NCI-H2196 treated with DMSO at 0.1 percent for 48 hours (cell line): ENCODE measurements around the gene CEACAM16.
"Not testable (repeated sequence)": the region's sequence is repeated elsewhere in the genome, so short reads cannot be mapped to it uniquely, and the experiment has no call there.

ENCODE experiments used
- DNase-seq: peaks from one replicate; lab custom pipeline; 2025; ENCODE audit not compliant: unreplicated experiment; lab: John Stamatoyannopoulos, UW

Gene CEACAM16, protein sequence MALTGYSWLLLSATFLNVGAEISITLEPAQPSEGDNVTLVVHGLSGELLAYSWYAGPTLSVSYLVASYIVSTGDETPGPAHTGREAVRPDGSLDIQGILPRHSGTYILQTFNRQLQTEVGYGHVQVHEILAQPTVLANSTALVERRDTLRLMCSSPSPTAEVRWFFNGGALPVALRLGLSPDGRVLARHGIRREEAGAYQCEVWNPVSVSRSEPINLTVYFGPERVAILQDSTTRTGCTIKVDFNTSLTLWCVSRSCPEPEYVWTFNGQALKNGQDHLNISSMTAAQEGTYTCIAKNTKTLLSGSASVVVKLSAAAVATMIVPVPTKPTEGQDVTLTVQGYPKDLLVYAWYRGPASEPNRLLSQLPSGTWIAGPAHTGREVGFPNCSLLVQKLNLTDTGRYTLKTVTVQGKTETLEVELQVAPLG

DNA sequence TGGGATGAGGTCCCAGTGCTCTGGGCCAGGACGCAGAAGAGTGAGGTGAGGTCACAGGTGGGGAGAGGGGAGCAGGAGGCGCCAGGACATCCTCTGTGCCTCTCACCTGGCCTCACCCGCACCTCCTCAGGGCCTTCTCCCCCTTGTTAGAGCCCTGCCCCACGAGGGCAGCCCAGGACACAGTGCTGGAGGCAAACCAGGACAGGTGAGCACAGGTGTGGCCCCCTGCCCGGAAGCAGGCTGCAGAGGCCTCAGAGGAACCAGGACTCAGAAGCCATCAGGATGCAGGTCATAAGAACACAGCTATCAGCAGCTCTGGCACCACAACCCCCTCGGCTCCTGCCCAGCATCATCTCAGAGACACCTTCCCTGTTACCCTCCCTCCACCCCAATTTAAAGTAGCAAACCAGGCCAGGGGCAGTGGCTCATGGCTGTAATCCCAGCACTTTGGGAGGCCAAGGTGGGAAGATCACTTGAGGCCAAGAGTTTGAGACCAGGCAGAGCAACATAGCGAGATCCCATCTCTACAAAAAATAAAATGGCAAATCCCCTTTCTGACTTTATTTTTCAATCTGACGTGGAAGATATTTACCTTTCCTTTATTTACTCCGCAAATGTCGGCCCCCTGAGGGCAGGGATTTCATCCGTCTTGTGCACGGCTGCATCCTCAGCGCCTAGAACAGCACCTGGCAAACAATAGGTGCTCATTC, at the start of gene CEACAM16:
TSS of gene CEACAM16 (plus strand) at position 660 of the 710 bp plus-strand sequence. CDS start 2,306 bp downstream, outside the sequence.
- no peak for DNase-seq

DNA sequence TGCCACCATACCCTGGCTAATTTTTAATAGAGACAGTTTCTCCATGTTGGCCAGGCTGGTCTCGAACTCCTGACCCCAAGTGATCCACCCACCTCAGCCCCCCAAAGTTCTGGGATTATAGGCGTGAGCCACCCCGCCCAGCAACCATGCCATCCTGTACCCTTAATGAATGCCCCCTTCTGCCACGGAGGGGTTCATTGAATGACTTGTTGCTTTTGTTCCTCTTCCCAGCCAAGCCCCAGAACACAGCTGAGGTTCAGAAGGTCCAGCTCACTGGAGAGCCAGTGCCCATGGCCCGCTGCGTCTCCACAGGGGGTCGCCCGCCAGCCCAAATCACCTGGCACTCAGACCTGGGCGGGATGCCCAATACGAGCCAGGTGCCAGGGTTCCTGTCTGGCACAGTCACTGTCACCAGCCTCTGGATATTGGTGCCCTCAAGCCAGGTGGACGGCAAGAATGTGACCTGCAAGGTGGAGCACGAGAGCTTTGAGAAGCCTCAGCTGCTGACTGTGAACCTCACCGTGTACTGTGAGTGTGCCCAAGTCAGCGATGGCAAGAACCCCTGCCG, 49.3 kb upstream of the CEACAM16 start:
- DNase-seq, result peak; percentile 60

DNA sequence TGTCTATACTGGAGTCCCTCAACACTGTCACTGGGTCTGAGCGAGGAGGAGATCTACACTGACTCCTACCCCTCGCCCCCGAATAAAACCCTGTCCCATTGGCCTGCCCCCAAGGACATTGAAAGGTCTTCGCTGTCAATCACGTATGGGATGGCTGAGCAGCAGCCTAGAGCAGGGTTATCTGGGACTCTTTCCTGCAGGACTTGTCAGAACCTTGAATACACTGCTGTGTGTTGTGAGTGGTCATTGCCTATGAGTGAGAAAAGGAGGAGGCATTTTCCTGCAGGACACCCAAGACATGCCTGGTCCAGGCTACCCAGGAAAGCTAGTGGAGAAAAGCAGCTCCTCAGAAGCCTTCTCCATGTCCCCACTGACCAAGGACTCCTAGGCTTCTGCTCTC, 45.6 kb upstream of the CEACAM16 start:
- DNase-seq, result no peak

DNA sequence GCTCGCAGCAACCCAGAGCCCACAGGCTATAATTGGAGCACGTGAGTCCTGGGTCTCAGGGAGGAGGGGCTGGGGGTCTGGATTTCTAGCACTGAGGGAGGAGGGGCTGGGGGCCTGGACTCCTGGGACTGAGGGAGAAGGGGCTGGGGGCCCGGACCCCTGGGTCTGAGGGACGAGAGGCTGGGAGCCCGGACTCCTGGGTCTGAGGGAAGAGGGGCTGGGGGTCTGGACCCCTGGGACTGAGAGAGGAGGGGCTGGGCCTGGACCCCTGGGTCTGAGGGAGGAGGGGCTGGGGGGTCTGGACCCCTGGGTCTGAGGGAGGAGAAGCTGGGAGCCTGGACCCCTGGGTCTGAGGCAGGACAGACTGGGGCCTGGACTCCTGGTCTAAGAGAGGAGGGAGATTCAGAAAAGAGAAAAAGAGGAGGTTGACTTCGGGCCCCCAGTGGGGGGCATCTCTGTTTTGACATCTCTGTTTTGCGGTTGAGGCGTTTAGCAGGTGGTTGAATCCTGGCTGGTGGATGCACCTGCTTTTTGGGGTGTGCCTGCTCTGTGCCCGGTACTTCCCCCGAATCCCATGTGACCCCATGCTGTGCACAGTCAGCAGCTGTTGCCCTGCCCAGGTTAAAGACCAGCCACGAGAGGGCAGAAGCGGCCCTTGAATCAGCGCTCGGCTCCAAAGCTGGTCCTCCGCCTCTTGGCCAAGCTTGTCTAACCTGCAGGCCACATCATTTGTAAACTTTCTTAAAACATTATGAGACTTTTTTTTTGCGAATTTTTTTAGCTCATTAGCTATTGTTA, 44.8 kb upstream of the CEACAM16 start:
- no peak for DNase-seq

DNA sequence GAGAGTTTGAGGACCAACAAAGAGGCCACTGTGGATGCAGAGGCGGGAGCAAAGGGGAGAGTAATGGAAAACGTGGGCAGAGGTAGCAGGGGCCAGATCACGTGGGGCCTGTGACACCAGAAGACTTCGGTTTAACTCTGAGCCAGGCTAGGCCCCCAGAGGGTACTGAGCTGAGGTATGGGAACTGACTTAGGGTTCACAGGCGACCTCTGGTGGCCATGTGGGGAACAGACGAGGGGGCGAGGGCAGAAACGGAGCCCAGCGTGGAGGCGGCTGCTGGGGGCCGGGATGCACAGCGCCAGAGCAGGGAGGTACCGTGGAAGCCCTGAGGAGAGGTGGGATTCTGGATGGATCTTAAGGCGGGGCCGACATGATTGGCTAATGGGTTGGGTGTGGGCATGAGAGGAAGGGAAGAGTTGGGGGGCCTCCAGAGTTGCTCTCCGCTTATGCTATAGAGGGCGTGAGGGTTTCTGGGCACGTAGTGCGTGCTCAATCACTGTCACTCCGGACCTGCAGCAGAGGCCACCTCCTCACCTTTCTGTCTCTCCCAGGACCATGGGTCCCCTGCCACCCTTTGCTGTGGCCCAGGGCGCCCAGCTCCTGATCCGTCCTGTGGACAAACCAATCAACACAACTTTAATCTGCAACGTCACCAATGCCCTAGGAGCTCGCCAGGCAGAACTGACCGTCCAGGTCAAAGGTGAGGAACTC, 41.6 kb upstream of the CEACAM16 start:
- no peak for DNase-seq

DNA sequence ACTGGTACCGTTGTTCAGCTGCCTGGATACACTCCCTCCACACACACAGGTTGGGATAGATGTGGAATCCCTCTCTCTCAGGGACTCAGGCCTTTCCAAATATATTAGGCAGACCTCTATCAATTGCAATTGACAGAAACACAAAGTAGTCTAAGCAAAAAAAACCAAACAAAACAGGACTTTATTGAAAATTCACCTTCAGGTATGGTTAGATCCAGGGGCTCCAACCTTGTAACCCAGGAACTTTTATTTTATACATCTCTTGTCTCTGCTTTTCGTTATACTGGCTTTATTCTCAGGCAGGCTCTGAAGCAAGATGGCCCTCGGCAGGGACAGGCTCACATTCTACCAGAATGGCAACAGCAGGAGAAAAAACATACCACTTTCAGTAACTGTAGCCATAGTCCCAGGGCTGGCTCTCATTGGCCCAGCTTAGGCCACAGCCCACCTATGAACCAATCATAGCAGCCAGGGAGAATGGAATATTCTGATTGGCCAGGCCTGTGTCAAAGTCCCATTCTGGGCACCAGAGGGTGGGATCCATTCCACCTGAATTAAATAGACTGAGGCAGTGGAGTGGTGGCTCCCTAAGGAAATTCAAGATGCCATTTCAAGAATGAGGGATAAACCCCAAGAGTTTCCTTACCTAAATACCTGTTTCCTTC, 40.8 kb upstream of the CEACAM16 start:
- no peak for DNase-seq

DNA sequence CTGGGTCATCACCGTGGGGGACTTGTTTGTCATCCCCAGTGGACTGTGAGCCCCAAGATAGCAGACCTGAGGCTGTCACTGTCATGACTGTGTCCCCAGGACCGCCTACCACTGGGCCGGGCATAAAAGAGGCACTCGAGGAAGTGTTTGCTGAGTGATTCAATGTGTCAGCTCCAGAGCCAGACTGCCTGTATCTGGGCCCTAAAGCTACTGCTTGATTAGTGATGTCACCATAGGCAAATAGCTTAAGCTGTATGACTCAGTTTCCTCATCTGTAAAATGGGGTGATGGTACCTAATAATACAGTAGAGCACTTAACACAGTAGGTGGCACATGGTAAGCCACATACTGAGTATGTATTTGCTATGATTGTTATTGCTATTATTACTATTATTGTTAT, 38.9 kb upstream of the CEACAM16 start:
- no peak for DNase-seq

DNA sequence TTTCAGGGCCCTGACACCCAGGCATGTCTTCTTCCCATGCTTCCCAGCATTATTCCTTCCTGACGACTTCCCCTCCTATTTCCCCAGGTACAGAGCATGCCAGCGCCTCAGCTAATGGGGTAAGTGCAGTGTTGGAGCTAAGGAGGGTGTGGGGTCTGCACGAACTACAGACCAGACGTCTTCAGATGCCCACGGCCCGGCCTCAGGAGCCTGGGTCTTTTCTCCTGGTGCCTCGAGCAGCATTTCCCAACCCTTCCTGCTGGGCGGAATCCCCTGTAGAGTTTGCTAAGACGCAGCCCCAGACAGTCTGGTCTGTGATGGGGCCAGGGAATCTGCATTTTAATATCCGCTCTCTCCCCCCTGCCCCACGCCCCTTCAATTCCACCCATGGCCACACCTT, 37.7 kb upstream of the CEACAM16 start:
- no peak for DNase-seq

DNA sequence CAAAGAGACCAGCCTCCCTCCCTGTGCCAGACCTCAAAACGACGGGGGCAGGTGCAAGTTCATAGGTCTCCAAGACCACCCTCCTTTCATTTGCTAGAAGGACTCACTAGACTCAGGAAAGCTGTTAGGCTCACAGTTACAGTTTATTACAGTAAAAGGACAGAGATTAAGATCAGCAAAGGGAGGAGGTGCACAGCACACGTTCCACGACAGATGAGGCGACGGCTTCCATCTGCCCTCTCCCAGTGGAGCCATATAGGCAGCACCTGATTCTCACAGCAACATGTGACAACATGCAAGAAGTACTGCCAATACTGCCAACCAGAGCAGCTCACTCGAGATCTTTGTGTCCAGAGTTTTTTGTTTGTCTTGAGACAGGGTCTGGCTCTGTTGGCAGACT, 37.0 kb upstream of the CEACAM16 start:
- no peak for DNase-seq

DNA sequence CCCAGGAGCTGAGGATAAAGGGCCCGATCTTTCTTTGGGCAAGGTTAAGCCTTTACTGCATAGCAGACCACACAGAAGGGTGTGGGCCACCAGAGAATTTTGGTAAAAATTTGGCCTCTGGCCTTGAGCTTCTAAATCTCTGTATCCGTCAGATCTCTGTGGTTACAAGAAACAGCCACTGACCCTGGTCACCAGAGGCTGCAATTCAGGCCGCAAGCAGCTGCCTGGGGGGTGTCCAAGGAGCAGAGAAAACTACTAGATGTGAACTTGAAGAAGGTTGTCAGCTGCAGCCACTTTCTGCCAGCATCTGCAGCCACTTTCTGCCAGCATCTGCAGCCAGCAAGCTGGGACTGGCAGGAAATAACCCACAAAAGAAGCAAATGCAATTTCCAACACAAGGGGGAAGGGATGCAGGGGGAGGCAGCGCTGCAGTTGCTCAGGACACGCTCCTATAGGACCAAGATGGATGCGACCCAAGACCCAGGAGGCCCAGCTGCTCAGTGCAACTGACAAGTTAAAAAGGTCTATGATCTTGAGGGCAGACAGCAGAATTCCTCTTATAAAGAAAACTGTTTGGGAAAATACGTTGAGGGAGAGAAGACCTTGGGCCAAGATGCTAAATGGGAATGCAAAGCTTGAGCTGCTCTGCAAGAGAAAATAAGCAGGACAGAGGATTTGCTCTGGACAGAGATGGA, 36.1 kb upstream of the CEACAM16 start:
- DNase-seq, result no peak

DNA sequence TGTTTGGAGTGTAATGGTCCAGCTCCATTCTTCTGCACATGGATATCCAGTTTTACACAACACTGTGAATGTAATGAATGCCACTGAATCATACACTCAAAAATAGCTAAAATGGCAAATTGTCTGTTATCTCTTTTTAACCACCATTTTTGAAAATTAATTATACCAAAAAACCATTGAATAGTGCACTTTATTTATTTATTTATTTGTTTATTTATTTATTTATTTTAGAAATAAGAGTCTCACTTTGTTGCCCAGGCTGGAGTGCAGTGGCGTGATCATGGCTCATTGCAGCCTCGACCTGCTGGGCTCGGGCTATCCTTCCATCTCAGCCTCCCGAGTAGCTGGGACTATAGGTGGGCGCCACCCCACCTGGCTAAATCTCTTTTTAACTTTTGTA, 35.0 kb upstream of the CEACAM16 start:
- DNase-seq, result no peak

DNA sequence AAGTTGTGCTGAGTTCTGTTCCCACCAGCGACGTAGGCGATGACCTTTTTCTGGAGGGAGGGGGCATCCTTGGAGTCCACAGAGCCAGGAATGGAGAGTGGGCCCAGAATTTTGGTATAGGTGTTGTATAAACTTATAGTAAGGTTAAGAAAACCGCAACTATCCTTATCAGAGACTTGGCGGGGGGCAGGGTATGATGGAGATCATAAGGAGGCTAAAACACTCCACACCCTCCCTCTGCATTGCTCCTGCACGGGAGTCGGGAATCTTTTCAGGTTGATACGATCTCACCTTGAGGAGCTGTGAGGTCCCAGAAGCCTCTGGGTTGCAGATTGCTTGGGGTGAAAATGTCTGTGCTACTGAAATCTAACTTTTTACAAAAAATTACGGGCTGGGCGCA, 34.0 kb upstream of the CEACAM16 start:
- DNase-seq, result no peak

DNA sequence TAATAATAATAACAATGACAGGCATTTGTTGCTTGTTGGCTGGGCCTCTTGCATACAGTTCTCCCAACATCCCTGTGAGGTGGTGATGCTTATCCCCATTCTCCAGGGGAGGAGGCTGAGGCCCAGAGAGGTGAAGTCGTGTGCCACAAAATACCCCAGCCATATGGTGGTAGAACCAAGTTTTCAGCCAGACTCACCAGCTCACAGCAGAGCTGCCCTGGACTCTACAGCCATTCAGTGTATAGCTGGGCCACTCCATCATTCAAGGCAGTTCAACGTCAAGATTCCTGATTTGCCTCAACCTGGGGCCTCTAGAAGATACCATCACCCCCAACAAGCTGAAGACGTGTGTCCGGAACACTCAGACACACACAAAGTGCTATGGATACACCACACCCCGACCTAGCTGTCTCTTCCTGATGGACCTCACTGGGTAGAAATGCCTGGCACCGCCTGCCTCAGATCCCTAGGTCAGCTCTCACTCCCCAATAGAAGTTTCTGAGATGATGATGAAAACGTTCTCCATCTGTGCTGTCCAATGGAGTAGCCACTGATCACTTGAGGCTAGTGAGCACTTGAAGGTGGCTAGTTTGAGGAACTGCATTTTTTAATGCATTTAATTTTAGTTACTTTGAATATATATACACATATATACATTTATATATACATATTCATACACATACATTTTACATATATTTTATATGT, 31.9 kb upstream of the CEACAM16 start:
- no peak for DNase-seq

DNA sequence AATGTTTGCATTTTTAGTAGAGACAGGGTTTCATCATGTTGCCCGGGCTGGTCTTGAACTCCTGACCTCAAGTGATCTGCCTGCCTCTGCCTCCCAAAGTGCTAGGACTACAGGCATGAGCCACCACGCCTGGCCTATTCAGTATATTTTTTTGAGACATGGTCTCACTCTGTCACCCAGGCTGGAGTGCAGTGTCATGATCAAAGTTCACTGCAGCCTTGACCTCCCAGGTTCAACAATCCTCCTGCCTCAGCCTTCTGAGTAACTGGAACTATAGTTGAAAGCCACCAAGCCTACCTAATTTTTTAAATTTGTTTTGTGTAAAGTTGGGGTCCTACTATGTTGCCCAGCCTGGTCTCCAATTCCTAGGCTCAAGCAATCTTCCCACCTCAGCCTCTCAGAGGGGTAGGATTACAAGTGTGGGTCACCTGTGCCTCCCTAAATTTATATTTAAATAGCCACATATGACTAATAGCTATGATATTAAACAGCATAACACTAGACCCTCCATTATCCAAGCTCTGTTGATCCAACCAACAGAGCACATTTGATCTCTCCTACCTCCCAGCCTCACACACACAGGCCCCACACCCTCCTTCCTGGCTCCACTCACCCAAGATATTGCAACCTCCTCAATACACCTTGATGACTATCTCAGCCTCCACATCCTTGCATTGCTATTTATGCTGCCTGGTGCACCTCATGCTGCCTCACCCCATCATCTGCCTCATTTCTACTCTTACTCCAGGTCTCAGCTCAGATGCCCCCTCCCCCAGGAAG, 29.8 kb upstream of the CEACAM16 start:
- DNase-seq, result no peak

DNA sequence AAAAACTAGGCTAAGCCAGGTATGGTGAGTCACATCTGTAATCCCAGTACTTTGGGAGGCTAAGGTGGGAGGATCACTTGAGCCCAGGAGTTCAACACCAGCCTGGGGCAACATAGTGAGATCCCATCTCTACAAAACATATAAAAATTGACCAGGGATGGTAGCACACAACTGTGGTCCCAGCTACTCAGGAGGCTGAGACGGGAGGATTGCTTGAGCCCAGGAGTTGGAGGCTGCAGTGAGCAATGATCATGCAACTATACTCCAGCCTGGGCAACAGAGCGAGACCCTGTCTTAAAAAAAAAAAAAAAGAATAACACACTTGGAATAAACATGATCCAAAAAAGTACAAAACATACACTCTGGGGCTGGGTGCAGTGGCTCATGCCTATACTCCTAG, 28.9 kb upstream of the CEACAM16 start:
- not testable (repeated sequence) for DNase-seq

DNA sequence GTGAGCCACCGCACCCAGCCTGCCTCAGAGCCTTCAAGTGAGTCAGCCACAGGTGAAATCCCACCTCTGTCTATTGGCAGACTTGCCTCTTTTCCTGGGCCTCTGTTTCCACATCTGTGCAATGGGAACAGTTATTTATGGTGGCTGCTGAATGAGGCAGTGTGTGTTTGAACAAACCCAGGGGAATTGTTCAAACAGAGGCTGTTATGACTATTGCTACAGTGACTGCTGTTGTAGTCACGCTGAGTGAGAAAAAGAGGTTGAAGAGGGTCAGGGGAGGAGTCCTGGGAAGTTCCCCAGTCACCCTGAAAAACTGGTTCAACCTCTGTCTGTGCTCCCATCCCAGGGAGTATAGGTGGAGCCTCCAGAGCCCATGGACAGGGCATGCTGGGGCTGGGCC, 27.6 kb upstream of the CEACAM16 start, which contains the start of gene CEACAM19:
TSS of gene CEACAM19 (plus strand) at position 83 of the 400 bp plus-strand sequence. CDS start 450 bp downstream, outside the sequence.
- no peak for DNase-seq

DNA sequence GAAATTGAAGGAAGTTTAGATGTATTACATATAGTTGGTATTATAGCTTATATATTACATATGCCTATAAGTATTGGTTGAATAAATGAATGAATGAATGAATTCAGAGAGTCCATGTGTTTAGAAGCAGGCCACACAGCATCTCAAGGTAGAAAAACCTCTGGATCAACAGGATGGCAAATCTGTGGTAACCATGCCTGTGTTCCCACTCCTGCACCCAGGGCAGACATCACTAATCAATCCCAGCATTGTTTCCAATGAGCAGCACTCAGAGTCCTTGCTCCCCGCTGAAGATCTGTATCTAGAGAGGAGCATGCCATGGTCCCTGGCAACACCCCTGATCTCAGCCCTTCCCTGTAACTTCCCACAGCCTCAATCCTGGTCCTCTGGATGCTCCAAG, 26.7 kb upstream of the CEACAM16 start:
- no peak for DNase-seq

DNA sequence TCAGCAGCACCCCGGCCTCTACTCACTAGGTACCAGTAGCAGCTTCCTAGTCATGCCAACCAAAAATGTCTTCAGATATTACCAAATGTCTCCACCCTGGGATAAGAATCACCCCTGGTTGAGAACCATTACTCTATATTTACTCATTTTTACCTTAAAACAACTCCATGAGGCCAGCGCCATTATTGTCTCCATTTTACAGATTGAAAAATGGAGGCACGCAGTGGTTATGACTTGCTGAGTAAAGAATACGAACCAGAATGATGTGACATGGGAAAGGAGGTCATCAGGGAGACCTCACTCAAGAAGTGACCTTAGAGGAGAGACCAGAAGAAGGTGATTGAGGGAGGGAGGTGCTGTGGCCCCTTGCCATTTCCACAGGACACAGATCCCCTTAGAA, 25.4 kb upstream of the CEACAM16 start:
- DNase-seq, result no peak
